SJCRH30 (cell line): ENCODE data around the gene ALKBH3. TPM values are rescaled to one million over a fixed set of nuclear protein-coding genes. Genes with fewer than 3 reads are reported as not detected.

ENCODE experiments used
- DNase-seq, 2 experiments: peaks; one replicate each; pipeline ENCODE4 v3.0.0-alpha.2; 2015 to 2020
- H3K27ac ChIP-seq: fragments of 250-450 bp; sonication (Bioruptor Pico); 2 replicates; pipeline ENCODE4 v1.5.1; 2020; ENCODE audit warnings: mild to moderate bottlenecking, moderate library complexity
- H3K27me3 ChIP-seq: fragments of 250-450 bp; sonication (Bioruptor Pico); 2 replicates; pipeline ENCODE4 v1.5.1; 2020; ENCODE audit warnings: mild to moderate bottlenecking, moderate library complexity
- H3K36me3 ChIP-seq: fragments of 250-450 bp; sonication (Bioruptor Pico); 2 replicates; pipeline ENCODE4 v1.5.1; 2020; ENCODE audit warnings: mild to moderate bottlenecking, moderate library complexity
- H3K4me1 ChIP-seq: fragments of 250-450 bp; sonication (Bioruptor Pico); 2 replicates; pipeline ENCODE4 v1.5.1; 2020; ENCODE audit warnings: mild to moderate bottlenecking, moderate library complexity
- H3K4me3 ChIP-seq: fragments of 250-450 bp; sonication (Bioruptor Pico); 2 replicates; pipeline ENCODE4 v1.5.1; 2020; ENCODE audit warnings: mild to moderate bottlenecking, moderate library complexity
- H3K9me3 ChIP-seq: fragments of 250-450 bp; sonication (Bioruptor Pico); replicated peaks from 2 replicates; pipeline ENCODE4 v1.5.1; 2020; ENCODE audit warnings: mild to moderate bottlenecking, moderate library complexity
- total RNA-seq: library from RNA; depleted of rRNA; stranded (reverse); fragments of >200 nt; shearing (Covaris generic); gene quantifications from 2 replicates; pipeline ENCODE4 v1.2.3, GENCODE V29; 2014; rRNA removed

ALKBH3 gene
- total RNA-seq, 1 experiment from 2014 or later: 29.2 TPM

DNA sequence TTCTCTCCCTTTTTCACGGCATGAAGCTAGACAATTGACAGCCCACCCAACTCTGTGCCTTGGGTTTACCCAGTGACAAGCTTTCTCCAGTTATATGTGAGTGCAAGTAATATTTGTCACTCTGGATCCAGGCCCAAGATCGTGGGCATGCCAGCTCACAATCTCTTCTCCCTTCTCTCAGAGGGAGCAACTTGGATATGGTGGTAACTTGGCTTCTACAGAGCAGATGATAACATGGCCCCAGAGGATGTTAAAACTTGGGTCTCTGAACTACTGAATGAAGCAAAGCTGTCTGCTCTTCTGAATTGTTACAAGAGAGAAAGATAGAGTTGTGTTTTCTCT is 82.6 kb downstream of the ALKBH3 start:
- Histone ChIP-seq H3K36me3 (no peaks in the 10 kb centered on the region), H3K4me1 (peaks cover 8% of the 10 kb centered on the region; the same call in 1 of the 2 replicates), H3K27ac (peak overlapping the region; percentile 36; the same call in 1 of the 2 replicates), H3K4me3 (no peak overlapping the region; the same call in 1 of the 2 replicates), H3K9me3 (no peaks in the 10 kb centered on the region), H3K27me3 (no peaks in the 10 kb centered on the region)
- no peak for DNase-seq

GRCh38 chr11:43967661-43968060 is 87.0 kb downstream of the ALKBH3 start:
- H3K9me3 ChIP-seq: no peaks in the 10 kb centered on the region
- no peak for DNase-seq
- H3K36me3 ChIP-seq: no peaks in the 10 kb centered on the region
- no peaks in the 10 kb centered on the region; the same call in 1 of the 2 replicates for H3K4me1 ChIP-seq
- H3K27ac ChIP-seq: no peak overlapping the region
- no peaks in the 10 kb centered on the region for H3K27me3 ChIP-seq
- no peak overlapping the region for H3K4me3 ChIP-seq

GRCh38 chr11:43968719-43969118 is 88.1 kb downstream of the ALKBH3 start:
- H3K27ac ChIP-seq: no peak overlapping the region
- H3K4me3 ChIP-seq: no peak overlapping the region
- no peak for DNase-seq
- no peaks in the 10 kb centered on the region for H3K9me3 ChIP-seq
- no peaks in the 10 kb centered on the region for H3K4me1 ChIP-seq
- no peaks in the 10 kb centered on the region for H3K36me3 ChIP-seq
- H3K27me3 ChIP-seq: no peaks in the 10 kb centered on the region

DNA sequence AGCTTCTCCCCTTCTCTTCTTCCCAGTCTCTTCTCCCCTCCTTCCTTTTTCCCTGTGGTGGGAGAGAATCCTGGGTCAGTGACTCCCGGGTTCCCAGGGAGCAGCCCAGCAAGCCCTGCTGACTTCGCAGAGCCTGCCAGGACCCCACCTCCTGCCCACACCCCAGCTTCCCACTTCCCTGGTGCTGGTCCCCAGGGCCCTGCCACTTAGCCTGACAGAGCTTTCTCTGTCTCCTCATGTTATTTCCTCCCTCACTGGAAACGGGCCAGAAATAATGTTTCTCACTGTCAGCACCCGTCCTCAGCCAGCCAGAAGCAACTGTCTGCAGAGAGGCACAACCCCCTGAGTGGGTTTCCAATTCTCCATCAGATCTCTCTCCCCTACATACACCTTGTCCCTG is 88.9 kb downstream of the ALKBH3 start:
- Histone ChIP-seq H3K4me1 (no peaks in the 10 kb centered on the region), H3K27me3 (no peaks in the 10 kb centered on the region), H3K4me3 (no peak overlapping the region), H3K27ac (no peak overlapping the region), H3K36me3 (no peaks in the 10 kb centered on the region), H3K9me3 (no peaks in the 10 kb centered on the region)
- DNase-seq: peak; percentile 44 to 62

Other genes with a start within 250 kb of the ALKBH3 start
- 84.6 and 88.9 TPM in 2 replicates for gene HSD17B12, start 200.1 kb upstream of the ALKBH3 start, total RNA-seq
- gene C11orf96, start 61.8 kb downstream of the ALKBH3 start, total RNA-seq: 2.1 and 3.4 TPM in 2 replicates
- not detected in 2 replicates for gene ACCSL, start 167.2 kb downstream of the ALKBH3 start, total RNA-seq
- gene ACCS, start 185.4 kb downstream of the ALKBH3 start, total RNA-seq: 5.7 and 7.6 TPM in 2 replicates
- gene EXT2, start 214.8 kb downstream of the ALKBH3 start, total RNA-seq: 85.0 and 91.7 TPM in 2 replicates